ENCODE measurements around the gene PTEN.

DNA sequence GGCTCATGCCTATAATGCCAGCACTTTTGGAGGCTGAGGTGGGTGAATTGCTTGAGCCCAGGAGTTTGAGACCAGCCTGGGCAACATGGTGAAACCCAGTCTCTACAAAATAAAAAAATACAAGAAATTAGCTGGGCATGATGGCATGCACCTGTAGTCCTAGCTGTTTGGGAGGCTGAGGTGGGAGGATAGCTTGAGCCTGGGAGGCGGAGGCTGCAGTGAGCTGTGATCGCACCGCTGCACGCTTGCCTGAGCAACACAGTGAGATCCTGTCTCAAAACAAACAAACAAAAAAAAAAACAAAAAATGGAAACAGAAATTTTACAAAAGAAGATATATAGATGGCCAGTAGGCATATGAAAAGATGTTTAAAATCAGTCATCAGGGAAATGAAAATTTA is 57.1 kb downstream of the PTEN start:
- TF ChIP-seq CTCF (conservative IDR thresholded peaks at IDR 0.05 in 1 of 2, IDR thresholded peaks at IDR 0.05 in 1 of 2; ENCODE audit: extremely low read depth in 1 of 2, insufficient read depth in 1 of 2, low read depth in 1 of 2, low read length in 2 of 2), result no peak
- TF ChIP-seq EZH2 (IDR thresholded peaks at IDR 0.05; ENCODE audit: borderline replicate concordance, low read length), result no peak

Data from mammary epithelial cell (primary cell).